Stimulated activated CD8-positive, alpha-beta memory T cell treated with anti-CD3 and anti-CD28 coated beads, Interleukin-2, amount 100 ng/mL, for 48 hours (primary cell): Measurements from ENCODE around the gene TAS2R46.
"Not testable (repeated sequence)": the region's sequence is repeated elsewhere in the genome, so short reads cannot be mapped to it uniquely, and the experiment has no call there.

ENCODE experiments used
- DNase-seq, 2 donors: peaks; one replicate each; pipeline ENCODE4 v3.0.0-alpha.2; 2020; ENCODE audit warnings: low read depth in 2 of 2

The TAS2R46 gene

GRCh38 chr12:11062194-11062593 lies at the start of gene TAS2R46:
Gene TAS2R46 (minus strand): TSS chr12:11062294. CDS start chr12:11062294, 0 bp downstream.
- DNase-seq = not testable (repeated sequence)

- not testable (repeated sequence) for DNase-seq
Measured at GRCh38 chr12:11111213-11111612, 49.1 kb upstream of the TAS2R46 start.

GRCh38 chr12:11108862-11109261 lies 46.8 kb upstream of the TAS2R46 start:
- DNase-seq = no peak

GRCh38 chr12:11107719-11108118 lies 45.6 kb upstream of the TAS2R46 start:
- no peak for DNase-seq

GRCh38 chr12:11106288-11106687 lies 44.2 kb upstream of the TAS2R46 start:
- DNase-seq = no peak

GRCh38 chr12:11105546-11105945 lies 43.5 kb upstream of the TAS2R46 start:
- no peak for DNase-seq

- not testable (repeated sequence) for DNase-seq
Measured at GRCh38 chr12:11094910-11095309, 32.8 kb upstream of the TAS2R46 start.

- DNase-seq = no peak
Measured at GRCh38 chr12:11092128-11092527, 30.0 kb upstream of the TAS2R46 start, which contains the start of gene TAS2R43. Gene TAS2R43 (minus strand): TSS chr12:11092313. CDS start chr12:11092229, 84 bp downstream.

- no peak for DNase-seq
Measured at GRCh38 chr12:11089246-11089645, 27.2 kb upstream of the TAS2R46 start.

GRCh38 chr12:11085419-11085818 lies 23.3 kb upstream of the TAS2R46 start:
- no peak for DNase-seq

GRCh38 chr12:11081987-11082386 lies 19.9 kb upstream of the TAS2R46 start:
- DNase-seq = no peak

GRCh38 chr12:11078246-11078645 lies 16.2 kb upstream of the TAS2R46 start:
- no peak for DNase-seq

- DNase-seq = no peak
Measured at GRCh38 chr12:11075642-11076041, 13.5 kb upstream of the TAS2R46 start.

- no peak for DNase-seq
Measured at GRCh38 chr12:11071414-11071813, 9.3 kb upstream of the TAS2R46 start.

GRCh38 chr12:11070999-11071398 lies 8.9 kb upstream of the TAS2R46 start:
- no peak for DNase-seq

- no peak for DNase-seq
Measured at GRCh38 chr12:11069854-11070365, 7.8 kb upstream of the TAS2R46 start.

GRCh38 chr12:11067514-11067913 lies 5.4 kb upstream of the TAS2R46 start:
- DNase-seq = no peak

- no peak for DNase-seq
Measured at GRCh38 chr12:11059784-11060183, 2.3 kb downstream of the TAS2R46 start.

GRCh38 chr12:11059041-11059440 lies 3.1 kb downstream of the TAS2R46 start:
- no peak for DNase-seq

GRCh38 chr12:11055306-11055705 lies 6.8 kb downstream of the TAS2R46 start:
- no peak for DNase-seq

- not testable (repeated sequence) for DNase-seq
Measured at GRCh38 chr12:11049806-11050531, 12.1 kb downstream of the TAS2R46 start.

GRCh38 chr12:11041366-11041765 lies 20.7 kb downstream of the TAS2R46 start:
- DNase-seq = not testable (repeated sequence)

- DNase-seq = no peak
Measured at GRCh38 chr12:11040162-11040561, 21.9 kb downstream of the TAS2R46 start.
